EH (cell line): ENCODE results near the gene COL20A1.
A peak's percentile ranks its signal among the peaks of the same experiment; 100 is the strongest.

Experiments used
- DNase-seq: peaks from one replicate; pipeline ENCODE4 v3.0.0-alpha.2; 2015; ENCODE audit warnings: low read depth

Gene COL20A1

GRCh38 chr20:63320041-63320511 lies 27.1 kb downstream of the COL20A1 start:
- no peak for DNase-seq

- DNase-seq, result no peak
Measured at GRCh38 chr20:63320616-63321147, 27.7 kb downstream of the COL20A1 start.

- DNase-seq, result peak; percentile 68
Measured at GRCh38 chr20:63321148-63321831, 28.3 kb downstream of the COL20A1 start.

GRCh38 chr20:63322146-63322932 lies 29.4 kb downstream of the COL20A1 start:
- DNase-seq, result no peak

- no peak for DNase-seq
Measured at GRCh38 chr20:63322933-63323273, 29.9 kb downstream of the COL20A1 start.

- no peak for DNase-seq
Measured at GRCh38 chr20:63323357-63323981, 30.5 kb downstream of the COL20A1 start.

GRCh38 chr20:63325021-63325471 lies 32.1 kb downstream of the COL20A1 start:
- DNase-seq, result no peak

GRCh38 chr20:63325554-63326313 lies 32.7 kb downstream of the COL20A1 start:
- no peak for DNase-seq

GRCh38 chr20:63326314-63327230 lies 33.6 kb downstream of the COL20A1 start:
- no peak for DNase-seq

- no peak for DNase-seq
Measured at GRCh38 chr20:63327231-63327745, 34.3 kb downstream of the COL20A1 start.

GRCh38 chr20:63328026-63328700 lies 35.2 kb downstream of the COL20A1 start:
- DNase-seq, result no peak

GRCh38 chr20:63328718-63329275 lies 35.8 kb downstream of the COL20A1 start:
- no peak for DNase-seq

GRCh38 chr20:63329331-63330083 lies 36.5 kb downstream of the COL20A1 start:
- no peak for DNase-seq

- no peak for DNase-seq
Measured at GRCh38 chr20:63330084-63330760, 37.2 kb downstream of the COL20A1 start.

- DNase-seq, result no peak
Measured at GRCh38 chr20:63330940-63331339, 38.0 kb downstream of the COL20A1 start.

- no peak for DNase-seq
Measured at GRCh38 chr20:63331741-63332400, 38.9 kb downstream of the COL20A1 start.

GRCh38 chr20:63332488-63333240 lies 39.7 kb downstream of the COL20A1 start:
- DNase-seq, result no peak
